HepG2 (cell line): ENCODE results near the gene DVL3. TPM values are rescaled to one million over a fixed set of nuclear protein-coding genes. Genes with fewer than 3 reads are reported as not detected.

Experiments
- CBX2 ChIP-seq, 2 experiments: fragments of 200-600 bp in 1 of 2; sonication (generic); formaldehyde crosslinking in 1 of 2; IDR thresholded peaks; 2 replicates each; pipeline versions ENCODE4 v1.7.0 to v1.8.1; 2018 to 2022; ENCODE audit warnings: low read depth in 2 of 2, low read length in 1 of 2, mild to moderate bottlenecking in 1 of 2, missing genetic modification reagents in 1 of 2
- CSRNP2 ChIP-seq: sonication (generic); formaldehyde crosslinking; conservative IDR thresholded peaks from 2 replicates; pipeline ENCODE4 v1.8.0; 2022; ENCODE audit warnings: low read depth, missing genetic modification reagents
- JARID2 ChIP-seq: sonication (generic); formaldehyde crosslinking; IDR thresholded peaks from 2 replicates; pipeline ENCODE4 v1.8.1; 2023; ENCODE audit warnings: missing genetic modification reagents, inconsistent platforms; ENCODE audit not compliant: insufficient replicate concordance
- KDM4B ChIP-seq: sonication (generic); formaldehyde crosslinking; IDR thresholded peaks from 2 replicates; pipeline ENCODE4 v1.4.0; 2020; ENCODE audit warnings: missing genetic modification reagents
- KLF12 ChIP-seq: sonication (generic); formaldehyde crosslinking; IDR thresholded peaks from 2 replicates; pipeline ENCODE4 v1.4.0; 2020; ENCODE audit warnings: missing genetic modification reagents, borderline replicate concordance
- MXD4 ChIP-seq: IDR thresholded peaks from 2 replicates; pipeline ENCODE4 v1.6.1; 2016; ENCODE audit warnings: mild to moderate bottlenecking, missing biosample characterization, missing genetic modification reagents
- RBM22 ChIP-seq: fragments of 200-400 bp; formaldehyde crosslinking; optimal IDR thresholded peaks from 2 replicates; pipeline ENCODE3; 2017; ENCODE audit warnings: mild to moderate bottlenecking, low read length, moderate library complexity
- RXRA ChIP-seq: sonication (generic); formaldehyde crosslinking; IDR thresholded peaks from 2 replicates; pipeline ENCODE4 v1.5.1; 2020; ENCODE audit warnings: missing genetic modification reagents
- SOX6 ChIP-seq, 2 experiments: fragments of 450-650 bp in 1 of 2; sonication (generic) in 1 of 2; formaldehyde crosslinking in 1 of 2; IDR thresholded peaks; 2 replicates each; pipeline versions ENCODE4 v1.4.0 to v1.6.1; 2017 to 2020; ENCODE audit warnings: antibody characterized with exemption in 1 of 2, mild to moderate bottlenecking in 1 of 2, missing genetic modification reagents in 1 of 2
- STAG1 ChIP-seq: sonication (generic); formaldehyde crosslinking; IDR thresholded peaks from 2 replicates; pipeline ENCODE4 v1.4.0; 2020; ENCODE audit warnings: missing genetic modification reagents
- THRA ChIP-seq: sonication (generic); formaldehyde crosslinking; IDR thresholded peaks from 2 replicates; pipeline ENCODE4 v1.4.0; 2020; ENCODE audit warnings: missing genetic modification reagents, borderline replicate concordance
- TOE1 ChIP-seq: sonication (generic); formaldehyde crosslinking; IDR thresholded peaks from 2 replicates; pipeline ENCODE4 v1.4.0; 2020; ENCODE audit warnings: mild to moderate bottlenecking, missing genetic modification reagents
- ZFP37 ChIP-seq: sonication (generic); formaldehyde crosslinking; IDR thresholded peaks from 2 replicates; pipeline ENCODE4 v1.4.0; 2020; ENCODE audit warnings: missing genetic modification reagents, borderline replicate concordance
- ZFYVE20 ChIP-seq: sonication (generic); formaldehyde crosslinking; IDR thresholded peaks from 2 replicates; pipeline ENCODE4 v1.8.0; 2023; ENCODE audit warnings: low read depth, mild to moderate bottlenecking, moderate library complexity, missing genetic modification reagents, borderline replicate concordance
- ZNF432 ChIP-seq: sonication (generic); formaldehyde crosslinking; IDR thresholded peaks from 2 replicates; pipeline ENCODE4 v1.5.0; 2020; ENCODE audit warnings: missing genetic modification reagents, mild to moderate bottlenecking, borderline replicate concordance
- ZNF512 ChIP-seq: sonication (generic); formaldehyde crosslinking; IDR thresholded peaks from 2 replicates; pipeline ENCODE4 v1.4.0; 2020; ENCODE audit warnings: mild to moderate bottlenecking, missing genetic modification reagents
- ZNF576 ChIP-seq: sonication (generic); formaldehyde crosslinking; IDR thresholded peaks from 2 replicates; pipeline ENCODE4 v1.4.0; 2020; ENCODE audit warnings: mild to moderate bottlenecking, missing genetic modification reagents
- ZNF724P ChIP-seq: sonication (generic); formaldehyde crosslinking; IDR thresholded peaks from 2 replicates; pipeline ENCODE4 v1.8.0; 2022; ENCODE audit warnings: missing genetic modification reagents, borderline replicate concordance
- ZNF790 ChIP-seq: sonication (generic); formaldehyde crosslinking; IDR thresholded peaks from 2 replicates; pipeline ENCODE4 v1.8.0; 2022; ENCODE audit warnings: missing genetic modification reagents, mild to moderate bottlenecking, borderline replicate concordance
- ZNF883 ChIP-seq: sonication (generic); formaldehyde crosslinking; IDR thresholded peaks from 2 replicates; pipeline ENCODE4 v1.5.1; 2020; ENCODE audit warnings: mild to moderate bottlenecking, missing genetic modification reagents; ENCODE audit errors: not compliant biosample characterization
- ZSCAN30 ChIP-seq: sonication (generic); formaldehyde crosslinking; IDR thresholded peaks from 2 replicates; pipeline ENCODE4 v1.5.0; 2020; ENCODE audit warnings: mild to moderate bottlenecking, missing genetic modification reagents
- polyA plus RNA-seq, 8 experiments: library from polyadenylated mRNA; depleted of rRNA in 3 of 8; stranded (reverse) in 7 of 8; unstranded in 1 of 8; fragments of >200 nt; fragmentation: Illumina TruSeq in 4 of 8; extraction: Trizol in 4 of 8; gene quantifications; 2 replicates each; pipeline versions ENCODE4 v1.2.1 to v1.2.3, GENCODE V29; 2011 to 2016; ENCODE audit warnings: low read depth in 4 of 8, missing spikeins in 1 of 8, mixed read lengths in 1 of 8; ENCODE audit not compliant: insufficient read depth in 1 of 8
- total RNA-seq, 5 experiments: library from RNA; depleted of rRNA; stranded (reverse); fragments of >200 nt; fragmentation: Illumina TruSeq; extraction: Trizol; gene quantifications; 2 replicates each; pipeline ENCODE4 v1.2.3, GENCODE V29; 2016; ENCODE audit warnings: low read depth in 1 of 5

The DVL3 gene
- total and polyA plus RNA-seq, 2 of the 13 experiments (the other 11 are each of a cell fraction or from before 2014, with no cell fraction given) = 29.0 to 36.1 TPM

DNA sequence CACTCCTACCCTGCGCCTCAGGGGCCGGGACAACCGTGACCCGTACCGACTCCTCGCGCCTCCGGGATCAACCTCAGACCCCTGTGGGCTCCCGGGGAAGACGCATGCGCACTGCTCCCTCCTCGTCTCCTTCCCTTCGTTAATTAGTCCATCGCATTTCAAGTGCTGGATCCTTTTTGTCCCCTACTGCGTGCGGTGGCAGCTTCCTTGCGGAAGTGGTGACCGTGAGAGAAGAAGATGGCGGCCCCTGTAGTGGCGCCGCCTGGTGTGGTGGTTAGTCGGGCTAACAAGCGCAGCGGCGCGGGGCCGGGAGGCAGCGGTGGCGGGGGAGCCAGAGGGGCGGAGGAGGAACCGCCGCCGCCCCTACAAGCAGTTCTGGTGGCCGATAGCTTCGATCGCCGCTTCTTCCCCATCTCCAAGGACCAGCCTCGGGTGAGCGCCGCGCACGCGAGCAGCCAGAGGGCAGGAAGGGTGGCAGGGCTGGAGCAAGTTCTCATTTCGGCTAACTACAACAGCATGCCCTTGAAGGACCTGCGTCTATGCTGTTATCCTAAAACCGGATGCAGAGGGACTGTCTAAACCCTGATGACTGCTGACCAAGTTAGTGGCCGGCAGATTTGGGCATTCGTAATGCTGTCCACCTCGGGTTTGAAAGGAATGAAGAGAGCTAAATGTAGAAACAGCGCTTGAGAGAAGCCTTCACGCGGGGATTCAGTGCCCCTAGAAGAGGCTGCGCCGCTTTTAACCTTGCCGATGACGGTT is 19.8 kb upstream of the DVL3 start, which contains the start of gene EIF2B5 (continued):
- TF ChIP-seq ZFYVE20 (CRISPR knock-in tag) (no peak; the same call in 1 of the 2 replicates), THRA (CRISPR knock-in tag) (peak; percentile 76), JARID2 (CRISPR knock-in tag) (no peak), ZSCAN30 (CRISPR knock-in tag) (no peak), ZNF512 (CRISPR knock-in tag) (no peak), KLF12 (CRISPR knock-in tag) (peak; percentile 26; the same call in 1 of the 2 replicates), MXD4 (peak; percentile 67), ZFP37 (0 out of 2 replicates have a peak, but pooled peaks have one; percentile 8), CBX2 (IDR thresholded peaks at IDR 0.05; ENCODE audit: low read depth, low read length) (no peak), CBX2 (CRISPR knock-in tag; IDR thresholded peaks at IDR 0.05; ENCODE audit: low read depth) (no peak), ZNF576 (CRISPR knock-in tag) (no peak), ZNF790 (CRISPR knock-in tag) (no peak), SOX6 (IDR thresholded peaks at IDR 0.05) (no peak), SOX6 (CRISPR knock-in tag; IDR thresholded peaks at IDR 0.05) (peak; percentile 75), ZNF883 (peak; percentile 81), RBM22 (no peak), ZNF432 (CRISPR knock-in tag) (no peak), TOE1 (CRISPR knock-in tag) (no peak), RXRA (CRISPR knock-in tag) (peak; percentile 73), ZNF724P (CRISPR knock-in tag) (0 out of 2 replicates have a peak, but pooled peaks have one; percentile 57), STAG1 (CRISPR knock-in tag) (no peak), CSRNP2 (CRISPR knock-in tag) (no peak), KDM4B (0 out of 2 replicates have a peak, but pooled peaks have one; percentile 78)
